HL-60 (cell line): ENCODE measurements around the gene MRPL33.

Experiments used
- CTCF ChIP-seq: IDR thresholded peaks from one replicate; pipeline ENCODE4 v1.5.1; 2011; ENCODE audit warnings: low read length, control low read depth, inconsistent platforms; ENCODE audit not compliant: insufficient read depth
- GABPA ChIP-seq: IDR thresholded peaks from 2 replicates; pipeline ENCODE4 v1.6.1; 2012; ENCODE audit warnings: low read depth

GRCh38 chr2:27765621-27766286 lies 5.8 kb upstream of the MRPL33 start:
- no peak for TF ChIP-seq CTCF
- TF ChIP-seq GABPA: no peak
